ENCODE results near the gene RECQL5.

- TF ChIP-seq GATA2 (IDR thresholded peaks at IDR 0.05; ENCODE audit: low read depth, low read length) (no peak), GATA3 (IDR thresholded peaks at IDR 0.05; ENCODE audit: low read depth, low read length) (no peak)
These were observed 30.4 kb downstream of the RECQL5 start for GRCh38 chr17:75636381-75637142.
